Body of pancreas (tissue), 4 donors: Measurements from ENCODE around the gene CD55.

Experiments used
- POLR2A ChIP-seq, 3 donors: fragments of 450-650 bp; IDR thresholded peaks; one replicate each; pipeline ENCODE4 v1.6.1; 2016; ENCODE audit warnings: antibody characterized with exemption in 3 of 3, mild to moderate bottlenecking in 2 of 3
- TF ChIP-seq, protein P1 (sequence below), 7 experiments: fragments of 450-650 bp in 4 of 7; fragments of 200-600 bp in 3 of 7; sonication (generic) in 3 of 7; IDR thresholded peaks; one replicate each; pipeline ENCODE4 v1.5.1; 2016 to 2019; ENCODE audit warnings: antibody characterized with exemption in 7 of 7

DNA sequence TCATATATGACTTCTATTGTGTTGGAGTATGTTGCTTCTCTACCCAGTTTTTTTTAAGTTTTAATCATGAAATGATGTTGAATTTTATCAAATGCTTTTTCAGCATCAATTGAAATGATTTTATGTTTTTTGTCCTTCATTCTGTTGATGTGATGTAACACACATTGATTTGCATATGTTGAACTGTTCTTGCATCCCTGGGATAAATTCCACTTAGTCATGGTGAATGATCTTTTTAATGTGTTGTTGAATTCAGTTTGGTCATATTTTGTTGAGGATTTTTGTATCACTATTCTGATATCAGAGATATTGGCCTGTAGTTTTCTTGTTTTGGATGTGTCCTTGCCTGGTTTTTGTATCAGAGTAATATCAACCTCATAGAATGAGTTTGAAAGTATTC lies 46.6 kb upstream of the CD55 start:
- TF ChIP-seq, protein P1, sequence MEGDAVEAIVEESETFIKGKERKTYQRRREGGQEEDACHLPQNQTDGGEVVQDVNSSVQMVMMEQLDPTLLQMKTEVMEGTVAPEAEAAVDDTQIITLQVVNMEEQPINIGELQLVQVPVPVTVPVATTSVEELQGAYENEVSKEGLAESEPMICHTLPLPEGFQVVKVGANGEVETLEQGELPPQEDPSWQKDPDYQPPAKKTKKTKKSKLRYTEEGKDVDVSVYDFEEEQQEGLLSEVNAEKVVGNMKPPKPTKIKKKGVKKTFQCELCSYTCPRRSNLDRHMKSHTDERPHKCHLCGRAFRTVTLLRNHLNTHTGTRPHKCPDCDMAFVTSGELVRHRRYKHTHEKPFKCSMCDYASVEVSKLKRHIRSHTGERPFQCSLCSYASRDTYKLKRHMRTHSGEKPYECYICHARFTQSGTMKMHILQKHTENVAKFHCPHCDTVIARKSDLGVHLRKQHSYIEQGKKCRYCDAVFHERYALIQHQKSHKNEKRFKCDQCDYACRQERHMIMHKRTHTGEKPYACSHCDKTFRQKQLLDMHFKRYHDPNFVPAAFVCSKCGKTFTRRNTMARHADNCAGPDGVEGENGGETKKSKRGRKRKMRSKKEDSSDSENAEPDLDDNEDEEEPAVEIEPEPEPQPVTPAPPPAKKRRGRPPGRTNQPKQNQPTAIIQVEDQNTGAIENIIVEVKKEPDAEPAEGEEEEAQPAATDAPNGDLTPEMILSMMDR (IDR thresholded peaks at IDR 0.05): no peak
- TF ChIP-seq POLR2A (IDR thresholded peaks at IDR 0.05): no peak
